ENCODE results near the gene EHHADH.

EHHADH gene

GRCh38 chr3:185145511-185145910 is 108.3 kb downstream of the EHHADH start:
- DNase-seq (ENCODE audit: low read depth) = no peak

GRCh38 chr3:185144784-185145183 is 109.1 kb downstream of the EHHADH start:
- no peak for DNase-seq (ENCODE audit: low read depth)

All from stimulated activated CD8-positive, alpha-beta memory T cell treated with anti-CD3 and anti-CD28 coated beads, Interleukin-12 subunit alpha, Interleukin-12 subunit beta, amount 100 ng/mL, for 1 hour (primary cell).